SK-N-SH (cell line): ENCODE measurements around the gene HDDC2. TPM values are rescaled to one million over a fixed set of nuclear protein-coding genes. Genes with fewer than 3 reads are reported as not detected.

Experiments
- CTCF ChIA-PET: fragments of 300-600, 350-600 bp; formaldehyde crosslinking; extraction: SDS; loops from one replicate; lab custom pipeline; 2021; lab: Yijun Ruan, JAX
- POLR2A ChIA-PET: fragments of 350-600 bp; sonication (Branson Sonifier 250); formaldehyde crosslinking; extraction: SDS; loops from one replicate; lab custom pipeline; 2020; ENCODE audit warnings: antibody characterized with exemption, inconsistent platforms; lab: Yijun Ruan, JAX
- DNase-seq: peaks from one replicate; pipeline ENCODE4 v3.0.0; 2012
- H2AFZ ChIP-seq: fragments of 200-600 bp; sonication (generic); 2 replicates; pipeline ENCODE4 v1.8.1; 2016; ENCODE audit warnings: antibody characterized with exemption, mild to moderate bottlenecking, low read depth
- H3F3A ChIP-seq: fragments of 200-600 bp; sonication (generic); replicated peaks from 2 replicates; pipeline ENCODE3; 2016; ENCODE audit warnings: antibody characterized with exemption, mild to moderate bottlenecking; ENCODE audit not compliant: insufficient read depth
- H3K27ac ChIP-seq, 2 experiments: fragments of 200-500 bp in 1 of 2; fragments of 200-600 bp in 1 of 2; sonication (Bioruptor generic) in 1 of 2; sonication (generic), shearing (Covaris generic) in 1 of 2; 2 replicates each; pipeline versions ENCODE4 v1.5.1 to v1.6.1; 2014 to 2016; ENCODE audit warnings: low read depth in 2 of 2, inconsistent platforms in 1 of 2, low read length in 1 of 2, mild to moderate bottlenecking in 1 of 2, mixed read lengths in 1 of 2
- H3K27me3 ChIP-seq: fragments of 200-600 bp; sonication (generic), shearing (Covaris generic); 2 replicates; pipeline ENCODE4 v1.6.1; 2016; ENCODE audit warnings: mixed run types; ENCODE audit not compliant: insufficient read depth
- H3K36me3 ChIP-seq, 2 experiments: fragments of 200-500 bp in 1 of 2; fragments of 200-600 bp in 1 of 2; sonication (Bioruptor generic) in 1 of 2; sonication (generic) in 1 of 2; replicated peaks in 1 of 2; 2 replicates each; pipeline versions ENCODE3 to v1.5.1; 2014 to 2016; ENCODE audit warnings: low read length in 1 of 2, mild to moderate bottlenecking in 1 of 2; ENCODE audit not compliant: insufficient read depth in 2 of 2, control insufficient read depth in 1 of 2
- H3K4me1 ChIP-seq, 2 experiments: fragments of 200-500 bp in 1 of 2; fragments of 200-600 bp in 1 of 2; sonication (Bioruptor generic) in 1 of 2; sonication (generic), shearing (Covaris generic) in 1 of 2; 2 replicates each; pipeline versions ENCODE4 v1.5.1 to v1.6.1; 2014 to 2016; ENCODE audit warnings: low read depth in 1 of 2, low read length in 1 of 2, mixed run types in 1 of 2; ENCODE audit not compliant: insufficient read depth in 2 of 2, control insufficient read depth in 1 of 2
- H3K4me2 ChIP-seq: fragments of 200-600 bp; sonication (generic), shearing (Covaris generic); 2 replicates; pipeline ENCODE4 v1.6.1; 2017; ENCODE audit warnings: mixed run types
- H3K4me3 ChIP-seq, 2 experiments: fragments of 200-500 bp in 1 of 2; fragments of 200-600 bp in 1 of 2; sonication (Bioruptor generic) in 1 of 2; sonication (generic), shearing (Covaris generic) in 1 of 2; 2 replicates each; pipeline versions ENCODE4 v1.5.1 to v1.8.1; 2014 to 2016; ENCODE audit warnings: low read depth in 2 of 2, inconsistent platforms in 1 of 2, low read length in 1 of 2, mild to moderate bottlenecking in 1 of 2, mixed read lengths in 1 of 2, moderate library complexity in 1 of 2
- H3K79me2 ChIP-seq: fragments of 200-600 bp; sonication (generic); 2 replicates; pipeline ENCODE4 v1.8.1; 2017; ENCODE audit warnings: mild to moderate bottlenecking; ENCODE audit not compliant: insufficient read depth
- H3K9ac ChIP-seq: fragments of 200-600 bp; sonication (generic); 2 replicates; pipeline ENCODE4 v1.6.1; 2017; ENCODE audit warnings: mixed run types
- H3K9me2 ChIP-seq: fragments of 200-600 bp; sonication (generic); 2 replicates; pipeline ENCODE4 v1.6.1; 2017; ENCODE audit warnings: mixed run types
- H3K9me3 ChIP-seq: fragments of 200-600 bp; sonication (generic); 2 replicates; pipeline ENCODE4 v1.6.1; 2017; ENCODE audit warnings: mixed run types, mild to moderate bottlenecking, moderate library complexity
- H4K20me1 ChIP-seq: fragments of 200-600 bp; sonication (generic); 2 replicates; pipeline ENCODE4 v1.6.1; 2017; ENCODE audit warnings: mild to moderate bottlenecking, mixed run types; ENCODE audit not compliant: insufficient read depth
- CHD2 ChIP-seq: fragments of 150-350 bp; IDR thresholded peaks from 2 replicates; pipeline ENCODE4 v1.6.1; 2018; ENCODE audit warnings: low read length; ENCODE audit not compliant: partially characterized antibody
- ELF1 ChIP-seq: IDR thresholded peaks from 2 replicates; pipeline ENCODE4 v1.4.0; 2012
- EP300 ChIP-seq, 2 experiments: IDR thresholded peaks; 2 replicates each; pipeline versions ENCODE4 v1.4.0 to v1.6.1; 2012; ENCODE audit warnings: borderline replicate concordance in 1 of 2, low read depth in 1 of 2, low read length in 1 of 2
- EZH2phosphoT487 ChIP-seq: fragments of 200-600 bp; sonication (generic); IDR thresholded peaks from 2 replicates; pipeline ENCODE4 v1.6.1; 2017; ENCODE audit warnings: low read depth, mixed run types, mild to moderate bottlenecking, antibody characterized with exemption, moderate library complexity, borderline replicate concordance
- FOSL2 ChIP-seq: IDR thresholded peaks from 2 replicates; pipeline ENCODE4 v1.4.0; 2012; ENCODE audit warnings: low read depth, mild to moderate bottlenecking, moderate library complexity, borderline replicate concordance
- GABPA ChIP-seq: IDR thresholded peaks from 2 replicates; pipeline ENCODE4 v1.4.0; 2012; ENCODE audit warnings: low read depth, mild to moderate bottlenecking
- MEF2A ChIP-seq: IDR thresholded peaks from 2 replicates; pipeline ENCODE4 v1.4.0; 2012; ENCODE audit warnings: low read depth, borderline replicate concordance
- MXI1 ChIP-seq: IDR thresholded peaks from 2 replicates; pipeline ENCODE4 v1.6.1; 2012; ENCODE audit warnings: mild to moderate bottlenecking, low read depth, low read length, improper control_type of control experiment
- NFIC ChIP-seq: IDR thresholded peaks from 2 replicates; pipeline ENCODE4 v1.4.0; 2012; ENCODE audit warnings: borderline replicate concordance
- NRF1 ChIP-seq: IDR thresholded peaks from 2 replicates; pipeline ENCODE4 v1.6.1; 2012; ENCODE audit warnings: low read depth, mild to moderate bottlenecking, low read length
- PBX3 ChIP-seq: IDR thresholded peaks from 2 replicates; pipeline ENCODE4; 2012
- POLR2AphosphoS5 ChIP-seq: IDR thresholded peaks from 2 replicates; pipeline ENCODE4 v1.6.1; 2012; ENCODE audit warnings: low read depth, low read length
- RFX5 ChIP-seq: IDR thresholded peaks from 2 replicates; pipeline ENCODE4 v1.6.1; 2012; ENCODE audit warnings: mild to moderate bottlenecking, improper control_type of control experiment, low read length
- SIN3A ChIP-seq: IDR thresholded peaks from 2 replicates; pipeline ENCODE4 v1.6.1; 2012; ENCODE audit warnings: low read depth, mild to moderate bottlenecking, low read length, moderate library complexity, borderline replicate concordance
- TCF12 ChIP-seq: IDR thresholded peaks from 2 replicates; pipeline ENCODE4 v1.4.0; 2012
- WGBS: methylation state at CpG from one replicate; pipeline ENCODE4 v1.1.6; 2017; ENCODE audit warnings: low lambda C conversion rate; 5-methylcytosine and 5-hydroxymethylcytosine counted together
- polyA plus RNA-seq, 3 experiments: library from polyadenylated mRNA; depleted of rRNA; stranded (reverse); fragments of >200 nt; gene quantifications; 2 replicates each; pipeline ENCODE4 v1.2.3, GENCODE V29; 2012
- TF ChIP-seq, protein P1 (sequence below): IDR thresholded peaks from 2 replicates; pipeline ENCODE4 v1.4.0; 2012; ENCODE audit warnings: low read depth, borderline replicate concordance
- TF ChIP-seq, protein P2 (sequence below): fragments of 150-350 bp; IDR thresholded peaks from 2 replicates; pipeline ENCODE4 v1.6.1; 2017; ENCODE audit warnings: antibody characterized with exemption, low read length, low read depth, borderline replicate concordance
- TF ChIP-seq, protein P3 (sequence below): fragments of 150-350 bp; IDR thresholded peaks from 2 replicates; pipeline ENCODE4 v1.6.1; 2016; ENCODE audit warnings: mild to moderate bottlenecking, low read depth, low read length
- TF ChIP-seq, protein P4 (sequence below): fragments of 200-600 bp; sonication (generic); IDR thresholded peaks from 2 replicates; pipeline ENCODE4 v1.6.1; 2017; ENCODE audit warnings: antibody characterized with exemption, mild to moderate bottlenecking, moderate library complexity

HDDC2 gene
- polyA plus RNA-seq, 1 of the 3 experiments (the other 2 are of a cell fraction): 85.5 TPM

GRCh38 chr6:125323376-125323775, 21.6 kb upstream of the HDDC2 start (continued):
- no peak for TF ChIP-seq EZH2phosphoT487
- TF ChIP-seq, protein P1, sequence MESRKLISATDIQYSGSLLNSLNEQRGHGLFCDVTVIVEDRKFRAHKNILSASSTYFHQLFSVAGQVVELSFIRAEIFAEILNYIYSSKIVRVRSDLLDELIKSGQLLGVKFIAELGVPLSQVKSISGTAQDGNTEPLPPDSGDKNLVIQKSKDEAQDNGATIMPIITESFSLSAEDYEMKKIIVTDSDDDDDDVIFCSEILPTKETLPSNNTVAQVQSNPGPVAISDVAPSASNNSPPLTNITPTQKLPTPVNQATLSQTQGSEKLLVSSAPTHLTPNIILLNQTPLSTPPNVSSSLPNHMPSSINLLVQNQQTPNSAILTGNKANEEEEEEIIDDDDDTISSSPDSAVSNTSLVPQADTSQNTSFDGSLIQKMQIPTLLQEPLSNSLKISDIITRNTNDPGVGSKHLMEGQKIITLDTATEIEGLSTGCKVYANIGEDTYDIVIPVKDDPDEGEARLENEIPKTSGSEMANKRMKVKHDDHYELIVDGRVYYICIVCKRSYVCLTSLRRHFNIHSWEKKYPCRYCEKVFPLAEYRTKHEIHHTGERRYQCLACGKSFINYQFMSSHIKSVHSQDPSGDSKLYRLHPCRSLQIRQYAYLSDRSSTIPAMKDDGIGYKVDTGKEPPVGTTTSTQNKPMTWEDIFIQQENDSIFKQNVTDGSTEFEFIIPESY: no peak
- TF ChIP-seq PBX3: no peak
- TF ChIP-seq SIN3A: no peak
- no peak for TF ChIP-seq ELF1
- TF ChIP-seq MXI1: no peak

GRCh38 chr6:125316621-125317020, 14.9 kb upstream of the HDDC2 start:
- no peak for TF ChIP-seq ELF1
- TF ChIP-seq, protein P2, sequence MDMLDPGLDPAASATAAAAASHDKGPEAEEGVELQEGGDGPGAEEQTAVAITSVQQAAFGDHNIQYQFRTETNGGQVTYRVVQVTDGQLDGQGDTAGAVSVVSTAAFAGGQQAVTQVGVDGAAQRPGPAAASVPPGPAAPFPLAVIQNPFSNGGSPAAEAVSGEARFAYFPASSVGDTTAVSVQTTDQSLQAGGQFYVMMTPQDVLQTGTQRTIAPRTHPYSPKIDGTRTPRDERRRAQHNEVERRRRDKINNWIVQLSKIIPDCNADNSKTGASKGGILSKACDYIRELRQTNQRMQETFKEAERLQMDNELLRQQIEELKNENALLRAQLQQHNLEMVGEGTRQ: no peak
- TF ChIP-seq NRF1: no peak
- TF ChIP-seq, all 33 proteins: peak for 0

GRCh38 chr6:125315548-125315947, 13.8 kb upstream of the HDDC2 start:
- no peaks in the 10 kb centered on the region for H3F3A ChIP-seq
- H3K27ac ChIP-seq: no peak overlapping the region
- H3K9ac ChIP-seq: no peak overlapping the region
- H4K20me1 ChIP-seq: no peaks in the 10 kb centered on the region
- WGBS: 37% methylated on average over 5 of the region's 5 CpGs
- H3K4me1 ChIP-seq: peaks cover 0 to 2% of the 10 kb centered on the region in 2 experiments; a peak in 1 of 4 replicates
- H3K9me3 ChIP-seq: no peaks in the 10 kb centered on the region
- DNase-seq: no peak
- H3K79me2 ChIP-seq: no peaks in the 10 kb centered on the region
- H2AFZ ChIP-seq: no peak overlapping the region
- CTCF ChIA-PET: interaction anchor here (1.0 to 11.1 kb wide), 4 partner anchors 20 to 453 kb away, joined by 3 to 278 read pairs (median 4); no protein-coding TSS in a partner anchor
- no peaks in the 10 kb centered on the region for H3K9me2 ChIP-seq
- no peak overlapping the region for H3K4me2 ChIP-seq
- no peaks in the 10 kb centered on the region for H3K36me3 ChIP-seq
- POLR2A ChIA-PET: no interaction called here
- H3K27me3 ChIP-seq: peaks cover 20% of the 10 kb centered on the region; the same call in 1 of the 2 replicates
- H3K4me3 ChIP-seq: no peak overlapping the region
- TF ChIP-seq EZH2phosphoT487 (no peak), NFIC (no peak), CHD2 (no peak), SIN3A (no peak), TCF12 (no peak), MXI1 (no peak), GABPA (no peak), MEF2A (no peak), RFX5 (no peak), EP300 (IDR thresholded peaks at IDR 0.05; ENCODE audit: borderline replicate concordance in 1 of 2, low read depth in 1 of 2, low read length in 1 of 2) (no peak), FOSL2 (no peak), POLR2AphosphoS5 (no peak)
- TF ChIP-seq, protein P3, sequence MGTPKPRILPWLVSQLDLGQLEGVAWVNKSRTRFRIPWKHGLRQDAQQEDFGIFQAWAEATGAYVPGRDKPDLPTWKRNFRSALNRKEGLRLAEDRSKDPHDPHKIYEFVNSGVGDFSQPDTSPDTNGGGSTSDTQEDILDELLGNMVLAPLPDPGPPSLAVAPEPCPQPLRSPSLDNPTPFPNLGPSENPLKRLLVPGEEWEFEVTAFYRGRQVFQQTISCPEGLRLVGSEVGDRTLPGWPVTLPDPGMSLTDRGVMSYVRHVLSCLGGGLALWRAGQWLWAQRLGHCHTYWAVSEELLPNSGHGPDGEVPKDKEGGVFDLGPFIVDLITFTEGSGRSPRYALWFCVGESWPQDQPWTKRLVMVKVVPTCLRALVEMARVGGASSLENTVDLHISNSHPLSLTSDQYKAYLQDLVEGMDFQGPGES: no peak
- TF ChIP-seq, protein P4, sequence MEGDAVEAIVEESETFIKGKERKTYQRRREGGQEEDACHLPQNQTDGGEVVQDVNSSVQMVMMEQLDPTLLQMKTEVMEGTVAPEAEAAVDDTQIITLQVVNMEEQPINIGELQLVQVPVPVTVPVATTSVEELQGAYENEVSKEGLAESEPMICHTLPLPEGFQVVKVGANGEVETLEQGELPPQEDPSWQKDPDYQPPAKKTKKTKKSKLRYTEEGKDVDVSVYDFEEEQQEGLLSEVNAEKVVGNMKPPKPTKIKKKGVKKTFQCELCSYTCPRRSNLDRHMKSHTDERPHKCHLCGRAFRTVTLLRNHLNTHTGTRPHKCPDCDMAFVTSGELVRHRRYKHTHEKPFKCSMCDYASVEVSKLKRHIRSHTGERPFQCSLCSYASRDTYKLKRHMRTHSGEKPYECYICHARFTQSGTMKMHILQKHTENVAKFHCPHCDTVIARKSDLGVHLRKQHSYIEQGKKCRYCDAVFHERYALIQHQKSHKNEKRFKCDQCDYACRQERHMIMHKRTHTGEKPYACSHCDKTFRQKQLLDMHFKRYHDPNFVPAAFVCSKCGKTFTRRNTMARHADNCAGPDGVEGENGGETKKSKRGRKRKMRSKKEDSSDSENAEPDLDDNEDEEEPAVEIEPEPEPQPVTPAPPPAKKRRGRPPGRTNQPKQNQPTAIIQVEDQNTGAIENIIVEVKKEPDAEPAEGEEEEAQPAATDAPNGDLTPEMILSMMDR: no peak

More at GRCh38 chr6:125316621-125317020, 14.9 kb upstream of the HDDC2 start:
- H4K20me1 ChIP-seq: no peaks in the 10 kb centered on the region
- no peak for DNase-seq
- CTCF ChIA-PET: interaction anchor here (1.3 to 11.1 kb wide), 2 partner anchors 441 to 859 kb away, joined by 3 to 278 read pairs; no protein-coding TSS in a partner anchor
- no peak overlapping the region for H3K9ac ChIP-seq
- H3K9me2 ChIP-seq: no peaks in the 10 kb centered on the region
- H2AFZ ChIP-seq: no peak overlapping the region
- H3K27ac ChIP-seq: no peak overlapping the region
- no peaks in the 10 kb centered on the region for H3K9me3 ChIP-seq
- H3K4me2 ChIP-seq: no peak overlapping the region
- no peaks in the 10 kb centered on the region for H3K79me2 ChIP-seq
- H3K4me3 ChIP-seq: no peak overlapping the region
- POLR2A ChIA-PET: no interaction called here
- no peaks in the 10 kb centered on the region for H3F3A ChIP-seq
- 61% methylated on average over 9 of the region's 9 CpGs for WGBS
- H3K4me1 ChIP-seq: no peaks in the 10 kb centered on the region
- H3K27me3 ChIP-seq: peaks cover 20% of the 10 kb centered on the region; the same call in 1 of the 2 replicates
- H3K36me3 ChIP-seq: no peaks in the 10 kb centered on the region
